Naive B cell (primary cell): ENCODE results near the gene DDT. TPM values are rescaled to one million over a fixed set of nuclear protein-coding genes. Genes with fewer than 3 reads are reported as not detected.
A peak's percentile ranks its signal among the peaks of the same experiment; 100 is the strongest.
"Not testable (repeated sequence)": the region's sequence is repeated elsewhere in the genome, so short reads cannot be mapped to it uniquely, and the experiment has no call there.

ENCODE experiments used
- ATAC-seq, 2 donors: fragments of 150-1000 bp; cut with Tn5 transposase; 2 replicates each; pipeline ENCODE4 v1.10.0; 2021; ENCODE audit warnings: low read depth in 2 of 2, mild to moderate bottlenecking in 2 of 2, moderate library complexity in 2 of 2
- DNase-seq: peaks from one replicate; pipeline ENCODE4 v3.0.0; 2022
- H3K27ac Mint-ChIP-seq, 6 donors: one replicate each; pipeline ENCODE4 v1.8.0; 2020 to 2022; ENCODE audit warnings: mild to moderate bottlenecking in 6 of 6, mixed read lengths in 6 of 6, moderate library complexity in 5 of 6, inconsistent platforms in 2 of 6
- H3K27me3 Mint-ChIP-seq, 3 donors: one replicate each; pipeline ENCODE4 v1.8.0; 2021 to 2022; ENCODE audit warnings: mixed read lengths in 3 of 3, mild to moderate bottlenecking in 1 of 3
- H3K36me3 Mint-ChIP-seq, 2 donors: one replicate each; pipeline ENCODE4 v1.8.0; 2020 to 2022; ENCODE audit warnings: mixed read lengths in 2 of 2, inconsistent platforms in 1 of 2, mild to moderate bottlenecking in 1 of 2
- H3K4me1 Mint-ChIP-seq, 3 donors: one replicate each; pipeline ENCODE4 v1.8.0; 2020 to 2022; ENCODE audit warnings: mixed read lengths in 3 of 3, inconsistent platforms in 1 of 3, mild to moderate bottlenecking in 1 of 3, moderate library complexity in 1 of 3
- H3K4me3 Mint-ChIP-seq, 8 donors: one replicate each; pipeline ENCODE4 v1.8.0; 2020 to 2022; ENCODE audit warnings: mild to moderate bottlenecking in 8 of 8, mixed read lengths in 8 of 8, moderate library complexity in 8 of 8, inconsistent platforms in 2 of 8
- H3K9me3 Mint-ChIP-seq, 7 donors: one replicate each; pipeline ENCODE4 v1.8.0; 2020 to 2022; ENCODE audit warnings: mixed read lengths in 7 of 7, mild to moderate bottlenecking in 5 of 7, inconsistent platforms in 2 of 7, moderate library complexity in 1 of 7
- polyA plus RNA-seq, 6 donors: library from polyadenylated mRNA; unstranded; fragments of 300-500 nt; fragmentation: Illumina TruSeq; gene quantifications; one replicate each; pipeline ENCODE4 v1.2.3, GENCODE V29; 2021; ENCODE audit warnings: low read depth in 6 of 6

DDT gene
- polyA plus RNA-seq, 6 donors from 2014 or later, result 111 to 156 (median 127) TPM

DNA sequence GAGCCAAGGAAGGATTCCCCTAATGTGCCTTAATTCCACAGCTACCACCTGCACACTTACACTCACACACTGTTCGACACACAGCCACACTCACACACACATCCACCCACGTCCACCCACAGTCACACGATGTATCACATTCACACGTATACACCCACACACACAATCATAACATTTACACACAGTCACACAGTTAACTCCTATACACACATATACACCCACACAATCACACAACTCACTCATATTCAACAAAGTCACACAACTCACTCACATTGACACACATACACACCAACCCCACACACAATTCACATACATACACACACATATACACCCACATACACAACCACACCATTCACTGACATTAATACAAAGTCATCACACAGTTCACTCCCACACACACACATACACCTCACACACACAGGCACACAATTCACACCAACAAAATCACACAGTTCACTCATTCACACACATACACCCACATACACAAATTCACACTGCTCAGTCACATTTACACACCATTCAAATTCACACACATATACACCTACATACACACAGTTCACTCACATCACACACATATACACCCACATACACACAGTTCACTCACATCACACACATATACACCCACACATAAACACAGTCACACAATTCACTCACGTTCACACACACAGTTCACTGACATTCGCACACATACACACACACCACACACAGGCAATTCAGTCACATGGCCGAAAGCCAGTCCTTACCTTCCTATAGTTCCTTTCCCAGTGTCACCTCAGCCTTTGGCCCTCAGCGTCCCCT is 19.8 kb downstream of the DDT start:
- H3K4me3 Mint-ChIP-seq, DNase-seq, H3K27me3 Mint-ChIP-seq, ATAC-seq, H3K9me3 Mint-ChIP-seq, H3K4me1 Mint-ChIP-seq, H3K36me3 Mint-ChIP-seq: not testable (repeated sequence)
- H3K27ac Mint-ChIP-seq, result peak overlapping the region in 1 of 6 donors; percentile 3

DNA sequence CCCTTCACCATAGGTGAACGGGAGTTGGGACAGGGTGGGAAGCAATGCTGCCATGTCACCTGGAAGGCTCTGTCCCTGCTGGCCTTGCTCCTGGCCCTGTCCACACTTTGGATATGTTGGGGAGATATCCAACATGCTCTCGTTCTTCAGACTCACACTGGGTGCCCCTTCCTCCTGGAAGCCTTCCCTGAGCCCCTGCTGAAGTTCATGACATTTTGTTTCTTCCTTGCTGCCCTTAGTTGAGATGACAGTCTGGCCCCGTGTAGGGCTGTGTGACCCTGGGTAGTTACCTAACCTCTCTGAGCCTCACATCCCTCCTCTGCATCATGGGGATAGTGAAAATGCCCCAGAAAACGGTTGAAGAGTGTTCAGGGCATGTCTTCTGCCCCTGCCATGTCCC is 20.8 kb downstream of the DDT start:
- not testable (repeated sequence) for H3K27me3 Mint-ChIP-seq, H3K4me1 Mint-ChIP-seq, H3K4me3 Mint-ChIP-seq, ATAC-seq, DNase-seq, H3K36me3 Mint-ChIP-seq, H3K27ac Mint-ChIP-seq, H3K9me3 Mint-ChIP-seq

DNA sequence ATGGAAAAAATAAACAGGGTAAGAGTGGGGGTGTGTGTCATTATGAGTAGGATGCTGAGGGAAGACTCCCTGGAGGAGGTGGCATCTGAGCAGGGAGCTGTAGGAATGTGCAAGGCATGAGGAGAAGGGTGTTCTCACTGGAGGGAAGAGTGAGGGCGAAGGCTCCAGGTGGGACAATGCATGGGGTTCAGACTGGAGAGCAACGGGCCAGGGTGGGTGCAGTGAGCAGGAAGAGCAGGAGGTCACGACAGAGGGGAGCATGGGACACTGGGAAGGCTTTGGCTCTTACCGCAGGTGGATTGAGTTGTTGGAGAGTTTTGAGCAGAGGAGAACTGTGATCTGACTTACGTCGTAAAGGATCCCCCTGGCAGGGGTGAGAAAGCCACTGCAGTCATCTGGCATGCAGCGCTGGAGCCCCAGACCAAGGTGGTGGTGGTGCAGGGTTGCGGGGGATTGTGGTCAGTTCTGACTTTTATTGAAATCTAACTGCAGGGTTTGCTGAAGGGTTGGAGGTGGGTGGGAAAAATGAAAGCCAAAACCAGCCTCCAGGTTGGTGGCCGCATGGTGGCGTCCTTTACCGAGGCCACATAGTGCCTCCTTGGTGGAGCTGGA is 21.3 kb downstream of the DDT start:
- H3K27ac Mint-ChIP-seq, DNase-seq, H3K4me1 Mint-ChIP-seq, H3K4me3 Mint-ChIP-seq, ATAC-seq, H3K9me3 Mint-ChIP-seq, H3K36me3 Mint-ChIP-seq, H3K27me3 Mint-ChIP-seq: not testable (repeated sequence)

DNA sequence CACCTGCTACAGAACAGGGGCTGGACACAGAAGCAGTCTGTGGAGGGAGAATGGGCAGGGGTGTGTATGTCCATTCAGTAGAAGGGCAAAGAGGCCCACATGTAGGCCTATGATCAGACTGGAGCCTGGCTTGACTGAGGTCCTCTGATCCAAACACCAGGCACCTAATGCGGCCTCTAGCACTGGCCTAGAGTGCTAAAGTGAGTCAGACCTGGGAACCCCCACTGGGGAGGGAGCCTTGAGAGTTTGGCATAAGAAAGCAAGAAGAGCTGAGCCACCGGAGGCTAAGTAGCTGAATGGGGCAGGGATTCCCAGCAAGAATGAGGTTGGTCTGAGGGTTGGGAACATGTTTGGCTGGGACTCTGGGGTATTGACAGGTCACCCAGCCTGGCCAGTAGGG is 22.9 kb downstream of the DDT start:
- peak overlapping the region in 1 of 6 donors; percentile 88 for H3K27ac Mint-ChIP-seq
- not testable (repeated sequence) for H3K36me3 Mint-ChIP-seq, H3K27me3 Mint-ChIP-seq, ATAC-seq, H3K4me3 Mint-ChIP-seq, DNase-seq, H3K9me3 Mint-ChIP-seq, H3K4me1 Mint-ChIP-seq

DNA sequence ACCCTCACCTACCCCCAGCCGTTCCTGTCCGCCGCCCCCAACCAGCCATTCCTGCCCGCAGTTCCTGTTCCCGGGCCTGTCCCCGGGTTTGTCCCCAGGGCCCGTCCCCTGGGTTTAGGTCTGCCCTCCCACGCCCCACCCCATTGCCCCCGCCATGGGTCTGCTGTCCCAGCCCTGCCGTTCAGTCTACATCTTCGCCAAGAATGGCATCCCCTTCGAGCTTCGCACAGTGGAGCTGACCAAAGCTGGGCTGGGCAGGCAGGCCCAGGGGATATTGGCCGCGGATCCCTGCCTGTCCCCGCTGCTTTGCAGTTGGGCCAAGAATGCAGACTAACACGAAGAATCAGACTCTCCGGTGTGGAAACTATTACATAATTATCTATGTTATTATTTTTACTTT is 24.5 kb downstream of the DDT start:
- not testable (repeated sequence) for DNase-seq

DNA sequence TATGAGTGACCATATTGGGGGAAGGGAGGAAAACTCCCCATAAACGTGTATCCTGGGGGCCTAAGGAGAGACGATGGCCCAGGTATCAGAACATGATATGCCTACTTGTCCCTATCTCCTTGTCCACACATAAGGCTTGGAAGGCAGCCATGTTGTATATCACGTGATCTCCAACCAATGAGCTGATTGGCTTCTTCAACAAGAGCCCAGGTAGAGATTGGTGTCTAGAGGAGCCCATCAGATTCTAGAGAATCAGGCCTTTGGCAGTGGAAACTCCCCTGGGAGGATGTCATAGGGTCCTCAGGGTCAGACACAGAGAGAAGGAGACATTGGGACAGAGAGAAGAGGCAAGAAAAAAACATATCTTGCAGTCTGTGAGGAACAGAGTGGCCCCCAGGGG is 26.9 kb downstream of the DDT start:
- H3K27me3 Mint-ChIP-seq, H3K4me3 Mint-ChIP-seq, H3K9me3 Mint-ChIP-seq, H3K27ac Mint-ChIP-seq, DNase-seq, H3K36me3 Mint-ChIP-seq, ATAC-seq, H3K4me1 Mint-ChIP-seq: not testable (repeated sequence)

More for the DNA sequence above, 24.5 kb downstream of the DDT start:
- not testable (repeated sequence) for ATAC-seq, H3K36me3 Mint-ChIP-seq, H3K9me3 Mint-ChIP-seq, H3K4me1 Mint-ChIP-seq, H3K27me3 Mint-ChIP-seq, H3K4me3 Mint-ChIP-seq, H3K27ac Mint-ChIP-seq

DNA sequence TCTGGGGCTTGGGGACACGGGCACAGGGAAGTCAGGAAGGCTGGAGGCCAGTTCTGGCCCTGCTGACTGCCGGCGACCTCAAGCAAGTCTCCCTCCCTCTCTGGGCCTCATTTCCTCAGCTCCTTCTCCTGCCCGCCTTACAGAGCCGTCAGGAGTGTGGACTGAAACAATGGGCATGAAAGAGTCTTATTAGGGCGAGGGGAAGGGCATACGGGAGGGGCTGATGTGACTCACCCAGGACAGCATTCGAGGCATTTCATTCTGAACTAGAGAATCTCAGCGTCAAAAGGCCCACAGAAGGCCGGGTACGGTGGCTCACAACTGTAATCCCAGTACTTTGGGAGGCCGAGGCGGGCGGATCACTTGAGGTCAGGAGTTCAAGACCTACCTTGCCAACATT is 34.1 kb downstream of the DDT start:
- H3K27ac Mint-ChIP-seq, ATAC-seq, H3K36me3 Mint-ChIP-seq, H3K9me3 Mint-ChIP-seq, DNase-seq, H3K4me3 Mint-ChIP-seq, H3K27me3 Mint-ChIP-seq, H3K4me1 Mint-ChIP-seq: not testable (repeated sequence)

DNA sequence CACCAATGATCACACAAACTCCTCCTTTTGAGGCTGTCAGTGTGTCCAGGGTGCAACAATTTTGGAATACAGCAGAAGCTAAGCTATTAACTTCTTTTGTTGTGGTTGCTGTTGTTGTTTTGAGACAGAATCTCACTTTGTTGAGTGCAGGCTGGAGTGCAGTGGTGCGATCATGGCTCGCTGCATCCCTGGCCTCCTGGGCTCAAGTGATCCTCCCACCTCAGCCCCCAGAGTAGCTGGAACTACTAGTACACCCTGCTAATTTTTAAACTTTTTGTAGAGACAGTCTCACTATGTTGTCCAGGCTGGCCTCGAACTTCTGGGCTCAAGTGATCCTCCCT is 35.3 kb downstream of the DDT start:
- no peaks in the 10 kb centered on the region for H3K36me3 Mint-ChIP-seq
- H3K27ac Mint-ChIP-seq, result no peak overlapping the region

DNA sequence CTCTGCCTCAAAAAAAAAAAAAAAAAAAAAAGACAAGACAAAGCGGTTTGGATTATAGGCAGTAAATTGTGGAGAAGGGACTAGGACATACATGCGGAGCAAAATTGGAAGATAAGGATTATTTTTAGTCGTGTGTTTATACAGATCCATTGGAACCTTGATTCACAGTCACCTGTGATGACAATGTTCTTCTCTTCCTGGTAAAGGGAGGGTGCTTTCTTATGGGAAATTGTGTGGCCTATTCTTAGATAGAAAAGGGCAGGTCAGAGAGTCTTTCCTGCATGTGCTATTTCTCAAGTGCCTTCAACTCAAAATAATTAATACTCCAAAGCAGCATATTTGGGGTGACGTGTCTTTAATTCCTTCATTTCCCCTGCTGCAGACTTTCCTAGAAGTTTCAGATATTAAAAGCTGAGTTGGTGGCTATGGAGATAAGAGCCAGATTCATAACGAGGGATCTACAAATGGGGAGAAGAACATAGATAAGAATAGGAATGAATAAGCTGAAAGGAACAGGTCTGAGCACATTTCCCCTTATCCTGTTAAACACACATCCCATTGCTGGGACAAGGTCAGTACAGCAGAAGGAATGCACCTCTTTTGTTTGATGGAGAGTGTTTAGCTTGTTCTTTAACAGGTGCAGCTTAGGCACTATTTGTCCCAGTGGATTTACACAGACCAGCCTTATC is 35.8 kb downstream of the DDT start:
- ATAC-seq, result no peak
- H3K36me3 Mint-ChIP-seq, result no peaks in the 10 kb centered on the region
- no peak for DNase-seq
- H3K27ac Mint-ChIP-seq, result peak overlapping the region in 1 of 6 donors; percentile 12
- no peak overlapping the region for H3K4me3 Mint-ChIP-seq
- no peaks in the 10 kb centered on the region for H3K4me1 Mint-ChIP-seq
- no peaks in the 10 kb centered on the region for H3K9me3 Mint-ChIP-seq
- H3K27me3 Mint-ChIP-seq, result no peaks in the 10 kb centered on the region

More for the DNA sequence above, 35.3 kb downstream of the DDT start:
- ATAC-seq, result no peak
- Mint-ChIP-seq H3K9me3 (no peaks in the 10 kb centered on the region), H3K4me3 (no peak overlapping the region), H3K4me1 (no peaks in the 10 kb centered on the region), H3K27me3 (no peaks in the 10 kb centered on the region)
- DNase-seq, result no peak

DNA sequence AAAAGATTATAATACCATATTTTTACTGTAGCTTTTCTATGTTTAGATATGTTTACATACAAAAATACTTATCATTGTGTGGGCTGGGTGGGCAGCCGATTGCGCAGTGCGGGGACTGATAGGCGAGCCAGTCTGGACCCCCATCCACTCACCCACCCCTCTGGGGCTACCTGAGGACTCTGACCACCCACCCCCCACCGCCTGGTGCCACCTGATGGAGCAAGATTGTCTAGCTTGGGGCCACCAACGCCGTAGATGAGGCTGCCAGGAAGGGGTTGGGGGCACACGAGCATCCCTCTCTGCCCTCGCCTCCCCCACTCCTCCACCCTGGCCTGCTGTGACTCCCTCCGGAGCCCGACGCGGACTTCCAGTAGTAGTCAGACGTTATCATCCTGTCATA is 47.7 kb downstream of the DDT start:
- no peak for ATAC-seq
- Mint-ChIP-seq H3K27me3 (no peaks in the 10 kb centered on the region), H3K9me3 (peaks cover 9 to 29% (median 18%) of the 10 kb centered on the region in 7 donors), H3K4me1 (peaks cover 10 to 26% (median 15%) of the 10 kb centered on the region in 3 donors), H3K4me3 (no peak overlapping the region), H3K27ac (no peak overlapping the region), H3K36me3 (peaks cover 13 to 24% of the 10 kb centered on the region in 2 donors)
- DNase-seq, result no peak

DNA sequence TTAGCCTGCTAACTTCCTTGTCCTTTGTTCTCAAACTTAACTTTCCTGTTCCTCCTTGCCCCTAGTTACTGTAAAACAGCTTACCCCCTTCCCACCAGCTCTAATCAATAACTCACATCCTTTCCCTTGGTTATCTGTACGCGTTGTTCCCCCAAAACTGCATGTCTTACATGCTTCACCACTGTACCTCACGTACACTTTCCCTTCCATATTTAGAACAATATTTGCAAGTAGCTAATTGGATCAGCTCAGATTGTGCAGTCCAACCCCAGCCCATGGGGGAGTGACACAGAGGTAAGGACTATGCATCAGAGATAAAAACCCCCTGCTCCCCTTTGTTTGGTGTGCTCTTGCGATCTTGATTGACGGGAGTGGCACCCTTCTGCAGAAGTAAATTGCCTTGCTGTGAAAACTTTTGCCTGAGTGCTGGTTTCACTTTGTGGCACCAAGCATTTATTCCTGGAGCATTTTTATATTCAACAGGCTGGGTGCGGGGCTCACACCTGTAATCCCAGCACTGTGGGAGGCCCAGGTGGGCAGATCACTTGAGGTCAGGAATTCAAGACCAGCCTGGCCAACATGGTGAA is 49.1 kb downstream of the DDT start:
- ATAC-seq (no peak), DNase-seq (no peak)
- peaks cover 5 to 25% (median 14%) of the 10 kb centered on the region in 7 donors for H3K9me3 Mint-ChIP-seq
- no peak overlapping the region for H3K4me3 Mint-ChIP-seq
- peaks cover 13 to 15% of the 10 kb centered on the region in 2 donors for H3K36me3 Mint-ChIP-seq
- H3K4me1 Mint-ChIP-seq, result peaks cover 10 to 19% (median 15%) of the 10 kb centered on the region in 3 donors
- no peak overlapping the region for H3K27ac Mint-ChIP-seq
- no peaks in the 10 kb centered on the region for H3K27me3 Mint-ChIP-seq

DNA sequence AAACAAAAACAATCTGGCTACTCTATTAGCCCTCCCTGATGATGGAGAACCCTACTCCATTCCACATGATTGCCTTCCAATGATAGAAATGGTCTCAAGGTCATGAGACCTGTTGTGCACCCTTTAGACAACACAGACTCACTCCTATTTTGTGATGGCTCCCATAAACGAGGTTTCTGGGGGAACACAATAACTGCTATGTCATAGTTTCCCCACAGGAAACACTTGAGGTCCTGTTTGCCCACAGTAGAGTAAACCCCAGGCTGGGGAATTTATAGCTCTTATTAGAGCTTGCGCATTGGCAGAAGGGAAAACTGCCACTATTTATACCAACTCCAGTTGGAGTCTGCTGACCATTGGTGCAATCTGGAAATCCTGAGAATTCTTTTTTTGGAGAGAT is 51.3 kb downstream of the DDT start:
- H3K36me3 Mint-ChIP-seq, result peaks cover 4 to 15% of the 10 kb centered on the region in 2 donors
- H3K4me1 Mint-ChIP-seq, result peaks cover 0 to 3% (median under 1%) of the 10 kb centered on the region in 3 donors
- no peak overlapping the region for H3K27ac Mint-ChIP-seq
- DNase-seq (no peak), ATAC-seq (no peak)
- H3K9me3 Mint-ChIP-seq, result peaks cover 5 to 25% (median 14%) of the 10 kb centered on the region in 7 donors
- no peak overlapping the region for H3K4me3 Mint-ChIP-seq
- no peaks in the 10 kb centered on the region for H3K27me3 Mint-ChIP-seq

DNA sequence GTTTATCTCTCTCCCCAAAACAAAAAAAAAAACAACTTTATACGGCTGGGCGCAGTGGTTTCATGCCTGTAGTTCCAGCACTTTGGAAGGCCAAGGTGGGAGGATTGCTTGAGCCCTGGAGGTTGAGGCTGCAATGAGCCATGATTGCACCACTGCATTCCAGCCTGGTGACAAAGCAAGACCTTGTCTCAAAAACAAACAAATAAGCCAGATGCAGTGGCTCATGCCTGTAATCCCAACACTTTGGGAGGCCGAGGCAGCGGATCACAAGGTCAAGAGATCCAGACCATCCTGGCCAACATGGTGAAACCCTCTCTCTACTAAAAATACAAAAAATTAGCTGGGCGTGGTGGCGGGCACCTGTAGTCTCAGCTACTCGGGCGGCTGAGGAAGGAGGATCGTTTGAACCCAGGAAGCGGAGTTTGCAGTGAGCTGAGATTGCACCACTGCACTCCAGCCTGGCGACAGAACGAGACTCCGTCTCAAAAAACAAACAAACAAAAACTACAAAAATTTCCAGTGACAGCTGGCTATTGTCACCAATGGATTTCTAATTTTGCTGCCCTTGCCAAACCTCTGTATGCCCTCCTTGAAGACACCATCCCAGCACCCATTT is 52.5 kb downstream of the DDT start:
- not testable (repeated sequence) for DNase-seq, H3K4me1 Mint-ChIP-seq, H3K4me3 Mint-ChIP-seq, H3K27me3 Mint-ChIP-seq, ATAC-seq
- Mint-ChIP-seq H3K9me3 (peaks cover 5 to 23% (median 14%) of the 10 kb centered on the region in 7 donors), H3K36me3 (peaks cover 4 to 15% of the 10 kb centered on the region in 2 donors), H3K27ac (peak overlapping the region in 1 of 6 donors; percentile 80)
